Amniotic epithelial cell (primary cell): Measurements from ENCODE around the gene SPTB.

Experiments
- DNase-seq: peaks from one replicate; pipeline ENCODE4 v3.0.0-alpha.2; 2010; ENCODE audit warnings: low read depth

SPTB gene

GRCh38 chr14:64765740-64766302 lies 113.9 kb downstream of the SPTB start:
- DNase-seq: no peak

- peak; percentile 63 for DNase-seq
Measured at GRCh38 chr14:64764641-64765520, 114.8 kb downstream of the SPTB start.

GRCh38 chr14:64763801-64764621 lies 115.7 kb downstream of the SPTB start:
- DNase-seq: peak; percentile 62

- DNase-seq: no peak
Measured at GRCh38 chr14:64763085-64763782, 116.5 kb downstream of the SPTB start.

GRCh38 chr14:64762044-64763034 lies 117.4 kb downstream of the SPTB start:
- peak; percentile 91 for DNase-seq

GRCh38 chr14:64761441-64762043 lies 118.2 kb downstream of the SPTB start:
- DNase-seq: no peak

- DNase-seq: no peak
Measured at GRCh38 chr14:64760916-64761315, 118.8 kb downstream of the SPTB start.

GRCh38 chr14:64760146-64760755 lies 119.5 kb downstream of the SPTB start:
- DNase-seq: peak; percentile 50

GRCh38 chr14:64759555-64759938 lies 120.2 kb downstream of the SPTB start:
- no peak for DNase-seq

GRCh38 chr14:64758691-64759554 lies 120.8 kb downstream of the SPTB start:
- peak; percentile 98 for DNase-seq

GRCh38 chr14:64758025-64758521 lies 121.6 kb downstream of the SPTB start:
- DNase-seq: peak; percentile 86

GRCh38 chr14:64757601-64758000 lies 122.1 kb downstream of the SPTB start:
- DNase-seq: no peak

- DNase-seq: no peak
Measured at GRCh38 chr14:64756712-64757111, 123.0 kb downstream of the SPTB start.

GRCh38 chr14:64755781-64756221 lies 123.9 kb downstream of the SPTB start:
- peak; percentile 58 for DNase-seq

- no peak for DNase-seq
Measured at GRCh38 chr14:64754685-64755084, 125.0 kb downstream of the SPTB start.

- no peak for DNase-seq
Measured at GRCh38 chr14:64753999-64754398, 125.7 kb downstream of the SPTB start.

GRCh38 chr14:64753374-64753773 lies 126.3 kb downstream of the SPTB start:
- no peak for DNase-seq

- no peak for DNase-seq
Measured at GRCh38 chr14:64752909-64753308, 126.8 kb downstream of the SPTB start.
